Rectal smooth muscle tissue (tissue), 1 donor: ENCODE results near the gene MTHFR.
A peak's percentile ranks its signal among the peaks of the same experiment; 100 is the strongest.

Source experiments
- H3K27ac ChIP-seq: one replicate; pipeline ENCODE4 v1.7.0; 2013; ENCODE audit warnings: low read depth, low read length, inconsistent platforms
- H3K27me3 ChIP-seq: one replicate; pipeline ENCODE4 v1.7.0; 2013; ENCODE audit warnings: low read length; ENCODE audit not compliant: control insufficient read depth, insufficient read depth
- H3K36me3 ChIP-seq: one replicate; pipeline ENCODE4 v1.7.0; 2013; ENCODE audit warnings: low read length; ENCODE audit not compliant: control insufficient read depth, insufficient read depth
- H3K4me1 ChIP-seq: one replicate; pipeline ENCODE4 v1.7.0; 2013; ENCODE audit warnings: low read length; ENCODE audit not compliant: control insufficient read depth, insufficient read depth
- H3K4me3 ChIP-seq: one replicate; pipeline ENCODE4 v1.7.0; 2013; ENCODE audit warnings: low read length
- H3K9ac ChIP-seq: one replicate; pipeline ENCODE4 v1.7.0; 2013; ENCODE audit warnings: low read length

Gene MTHFR

GRCh38 chr1:11839727-11840705, 34.3 kb upstream of the MTHFR start:
- Histone ChIP-seq H3K27ac (no peak overlapping the region), H3K36me3 (peaks cover 52% of the 10 kb centered on the region), H3K4me1 (no peaks in the 10 kb centered on the region), H3K4me3 (no peak overlapping the region), H3K27me3 (no peaks in the 10 kb centered on the region), H3K9ac (no peak overlapping the region)

- Histone ChIP-seq H3K4me1 (no peaks in the 10 kb centered on the region), H3K36me3 (peaks cover 64% of the 10 kb centered on the region), H3K9ac (no peak overlapping the region), H3K27me3 (no peaks in the 10 kb centered on the region), H3K27ac (no peak overlapping the region), H3K4me3 (no peak overlapping the region)
These were observed 32.8 kb upstream of the MTHFR start for GRCh38 chr1:11838349-11839272.

GRCh38 chr1:11837767-11838348, 32.1 kb upstream of the MTHFR start:
- Histone ChIP-seq H3K27ac (no peak overlapping the region), H3K27me3 (no peaks in the 10 kb centered on the region), H3K4me3 (no peak overlapping the region), H3K9ac (no peak overlapping the region), H3K36me3 (peaks cover 68% of the 10 kb centered on the region), H3K4me1 (no peaks in the 10 kb centered on the region)

- Histone ChIP-seq H3K9ac (no peak overlapping the region), H3K36me3 (peaks cover 66% of the 10 kb centered on the region), H3K27me3 (no peaks in the 10 kb centered on the region), H3K27ac (no peak overlapping the region), H3K4me3 (no peak overlapping the region), H3K4me1 (no peaks in the 10 kb centered on the region)
These were observed 31.4 kb upstream of the MTHFR start for GRCh38 chr1:11836955-11837766.

GRCh38 chr1:11835441-11836225, 29.9 kb upstream of the MTHFR start:
- Histone ChIP-seq H3K9ac (no peak overlapping the region), H3K27me3 (no peaks in the 10 kb centered on the region)

GRCh38 chr1:11833900-11834299, 28.1 kb upstream of the MTHFR start:
- Histone ChIP-seq H3K4me3 (no peak overlapping the region), H3K36me3 (peaks cover 57% of the 10 kb centered on the region), H3K27me3 (no peaks in the 10 kb centered on the region), H3K27ac (no peak overlapping the region), H3K4me1 (no peaks in the 10 kb centered on the region), H3K9ac (no peak overlapping the region)

More at GRCh38 chr1:11835441-11836225, 29.9 kb upstream of the MTHFR start:
- peaks cover 56% of the 10 kb centered on the region for H3K36me3 ChIP-seq
- no peak overlapping the region for H3K4me3 ChIP-seq
- H3K4me1 ChIP-seq, result no peaks in the 10 kb centered on the region
- H3K27ac ChIP-seq, result no peak overlapping the region

GRCh38 chr1:11833497-11833896, 27.7 kb upstream of the MTHFR start:
- Histone ChIP-seq H3K4me1 (no peaks in the 10 kb centered on the region), H3K27ac (no peak overlapping the region), H3K36me3 (peaks cover 61% of the 10 kb centered on the region)

GRCh38 chr1:11831945-11832725, 26.4 kb upstream of the MTHFR start:
- Histone ChIP-seq H3K9ac (no peak overlapping the region), H3K27me3 (no peaks in the 10 kb centered on the region), H3K4me3 (no peak overlapping the region), H3K4me1 (no peaks in the 10 kb centered on the region), H3K27ac (no peak overlapping the region), H3K36me3 (peaks cover 62% of the 10 kb centered on the region)

More at GRCh38 chr1:11833497-11833896, 27.7 kb upstream of the MTHFR start:
- Histone ChIP-seq H3K4me3 (no peak overlapping the region), H3K27me3 (no peaks in the 10 kb centered on the region), H3K9ac (peak overlapping the region; percentile 22)

- H3K36me3 ChIP-seq, result peaks cover 45% of the 10 kb centered on the region
- no peak overlapping the region for H3K9ac ChIP-seq
- no peak overlapping the region for H3K27ac ChIP-seq
- H3K27me3 ChIP-seq, result no peaks in the 10 kb centered on the region
- no peak overlapping the region for H3K4me3 ChIP-seq
- no peaks in the 10 kb centered on the region for H3K4me1 ChIP-seq
These were observed 22.7 kb upstream of the MTHFR start for GRCh38 chr1:11828511-11828910.

- no peaks in the 10 kb centered on the region for H3K4me1 ChIP-seq
- H3K9ac ChIP-seq, result no peak overlapping the region
- no peak overlapping the region for H3K27ac ChIP-seq
- no peaks in the 10 kb centered on the region for H3K27me3 ChIP-seq
- H3K4me3 ChIP-seq, result no peak overlapping the region
- H3K36me3 ChIP-seq, result peaks cover 41% of the 10 kb centered on the region
These were observed 21.2 kb upstream of the MTHFR start for GRCh38 chr1:11826946-11827345.
